Endothelial cell of umbilical vein (primary cell): ENCODE measurements around the gene CRAT. TPM values are rescaled to one million over a fixed set of nuclear protein-coding genes. Genes with fewer than 3 reads are reported as not detected.

Experiments
- BruUV-seq: library from RNA; stranded (reverse); fragments of 400-500 nt; replicated peaks from 2 replicates; lab custom pipeline; 2021; lab: Mats Ljungman, UMichigan
- CTCF ChIA-PET: fragments of 300-600, 350-600 bp; sonication (Branson Sonifier 250); formaldehyde crosslinking; loops from one replicate; lab custom pipeline; 2021; ENCODE audit warnings: antibody characterized with exemption, inconsistent platforms; lab: Charles Lee
- POLR2A ChIA-PET: fragments of 300-600, 350-600 bp; sonication (Branson Sonifier 250); formaldehyde crosslinking; loops from one replicate; lab custom pipeline; 2021; ENCODE audit warnings: antibody characterized with exemption, inconsistent platforms; lab: Charles Lee
- DNase-seq: peaks from one replicate; pipeline ENCODE4 v3.0.0-alpha.2; 2011; ENCODE audit warnings: low read depth, low spot score
- FAIRE-seq: peaks from 2 replicates; lab custom pipeline; 2011; peaks lifted over from hg19 to GRCh38; lab: Jason Lieb, UNC
- H2AFZ ChIP-seq: 2 replicates; pipeline ENCODE4 v1.6.0; 2012; ENCODE audit warnings: low read depth, low read length, control low read depth, inconsistent platforms
- H3K27ac ChIP-seq: 2 replicates; pipeline ENCODE4 v1.5.1; 2011; ENCODE audit warnings: low read depth, mild to moderate bottlenecking, control low read depth, low read length, moderate library complexity; ENCODE audit not compliant: insufficient read depth
- H3K27me3 ChIP-seq, 2 experiments: 2 replicates each; pipeline versions ENCODE4 v1.6.0 to v1.6.1; 2011; ENCODE audit warnings: low read length in 2 of 2, mixed read lengths in 1 of 2; ENCODE audit not compliant: control insufficient read depth in 2 of 2, insufficient read depth in 2 of 2
- H3K36me3 ChIP-seq, 2 experiments: 2 replicates in 1 of 2; 3 replicates in 1 of 2; pipeline ENCODE4 v1.5.1; 2011; ENCODE audit warnings: low read length in 2 of 2, mild to moderate bottlenecking in 1 of 2, moderate library complexity in 1 of 2; ENCODE audit not compliant: control insufficient read depth in 2 of 2, insufficient read depth in 2 of 2; ENCODE audit errors: extremely low read depth in 1 of 2
- H3K4me1 ChIP-seq: 3 replicates; pipeline ENCODE4 v1.5.1; 2011; ENCODE audit warnings: mild to moderate bottlenecking, low read length; ENCODE audit not compliant: control insufficient read depth, insufficient read depth; ENCODE audit errors: extremely low read depth
- H3K4me2 ChIP-seq: 2 replicates; pipeline ENCODE4 v1.6.1; 2011; ENCODE audit warnings: low read length, control low read depth, mixed read lengths; ENCODE audit not compliant: insufficient read depth
- H3K4me3 ChIP-seq, 3 experiments: fragments of 200-600 bp in 1 of 3; sonication (generic), shearing (Covaris generic) in 1 of 3; replicated peaks in 1 of 3; 2 replicates each; pipeline ENCODE4 v1.5.1; 2011 to 2016; ENCODE audit warnings: control low read depth in 3 of 3, low read length in 3 of 3, mild to moderate bottlenecking in 2 of 3, inconsistent platforms in 1 of 3, low read depth in 1 of 3, moderate library complexity in 1 of 3; ENCODE audit not compliant: insufficient read depth in 1 of 3
- H3K79me2 ChIP-seq: 2 replicates; pipeline ENCODE4 v1.6.0; 2012; ENCODE audit warnings: low read length, inconsistent platforms; ENCODE audit not compliant: control insufficient read depth, insufficient read depth
- H3K9ac ChIP-seq: replicated peaks from 2 replicates; pipeline ENCODE3; 2011; ENCODE audit warnings: low read length, control low read depth; ENCODE audit not compliant: insufficient read depth; ENCODE audit errors: extremely low read depth
- H3K9me1 ChIP-seq: replicated peaks from 3 replicates; pipeline ENCODE4 v1.6.0; 2011; ENCODE audit warnings: mild to moderate bottlenecking, low read length; ENCODE audit not compliant: control insufficient read depth, insufficient read depth; ENCODE audit errors: extremely low read depth
- H3K9me3 ChIP-seq: replicated peaks from 2 replicates; pipeline ENCODE4 v1.5.1; 2012; ENCODE audit warnings: low read length, inconsistent platforms; ENCODE audit not compliant: control insufficient read depth, insufficient read depth
- H4K20me1 ChIP-seq: replicated peaks from 2 replicates; pipeline ENCODE3; 2011; ENCODE audit warnings: mild to moderate bottlenecking, low read length; ENCODE audit not compliant: control insufficient read depth, insufficient read depth; ENCODE audit errors: extremely low read depth
- FOS ChIP-seq: IDR thresholded peaks from 2 replicates; pipeline ENCODE4 v1.6.1; 2011; ENCODE audit warnings: mild to moderate bottlenecking, low read length, moderate library complexity, borderline replicate concordance; ENCODE audit not compliant: insufficient read depth
- MAX ChIP-seq: IDR thresholded peaks from 2 replicates; pipeline ENCODE4 v1.6.1; 2011; ENCODE audit not compliant: insufficient read depth, insufficient read length
- dilution Hi-C: fragments of 300-500 bp; cut with MboI; formaldehyde crosslinking; loops from one replicate; pipeline ENCODE4 v1.15.0; 2019; ENCODE audit warnings: low sequenced_read_pairs; ENCODE audit not compliant: extremely low pct_ligation_motif_present
- intact Hi-C: fragments of 100-400 bp; cut with micrococcal nuclease; formaldehyde crosslinking; loops from one replicate; pipeline ENCODE4 v1.10.0; 2022
- polyA plus RNA-seq, 4 experiments: library from polyadenylated mRNA; depleted of rRNA in 3 of 4; stranded (reverse) in 3 of 4; unstranded in 1 of 4; fragments of >200 nt; gene quantifications; 2 replicates each; pipeline versions ENCODE4 v1.2.1 to v1.2.3, GENCODE V29; 2011 to 2012; ENCODE audit warnings: missing spikeins in 1 of 4
- total RNA-seq: library from RNA; stranded (reverse); gene quantifications from 2 replicates; pipeline ENCODE4 v1.2.3, GENCODE V29; 2021

CRAT gene
- total and polyA plus RNA-seq, 2 donors (not counting 3 experiments of a cell fraction or from before 2014, with no cell fraction given), result 34.2 to 55.3 TPM

- no peak for TF ChIP-seq FOS
- dilution Hi-C loops (no loop called here), intact Hi-C loops (no loop called here)
- H3K36me3 ChIP-seq, result peaks cover 0 to 19% of the 10 kb centered on the region in 2 experiments
- no peak overlapping the region for H3K4me2 ChIP-seq
- no peaks in the 10 kb centered on the region for H3K4me1 ChIP-seq
- H3K27me3 ChIP-seq, result no peaks in the 10 kb centered on the region
- H3K4me3 ChIP-seq, result no peak overlapping the region
- DNase-seq, result no peak
- no peaks in the 10 kb centered on the region for H4K20me1 ChIP-seq
- ChIA-PET POLR2A (no interaction called here), CTCF (no interaction called here)
- no peaks in the 10 kb centered on the region for H3K9me3 ChIP-seq
- H3K79me2 ChIP-seq, result no peaks in the 10 kb centered on the region
- H3K9ac ChIP-seq, result no peak overlapping the region
- no peak overlapping the region for H2AFZ ChIP-seq
- no TSS peak for BruUV-seq
- no peak overlapping the region for H3K27ac ChIP-seq
- FAIRE-seq, result no peak
- H3K9me1 ChIP-seq, result no peaks in the 10 kb centered on the region
These were observed 38.4 kb downstream of the CRAT start for GRCh38 chr9:129072171-129072570.

- ChIA-PET CTCF (no interaction called here), POLR2A (no interaction called here)
- dilution Hi-C loops, result no loop called here
- DNase-seq, result no peak
- BruUV-seq, result no TSS peak
- Histone ChIP-seq H4K20me1 (no peaks in the 10 kb centered on the region), H3K4me2 (no peak overlapping the region), H3K36me3 (peaks cover 0 to 20% of the 10 kb centered on the region in 2 experiments), H3K4me3 (no peak overlapping the region), H3K9me3 (no peaks in the 10 kb centered on the region), H3K4me1 (no peaks in the 10 kb centered on the region), H2AFZ (no peak overlapping the region), H3K9me1 (no peaks in the 10 kb centered on the region), H3K9ac (no peak overlapping the region), H3K79me2 (no peaks in the 10 kb centered on the region), H3K27ac (no peak overlapping the region), H3K27me3 (no peaks in the 10 kb centered on the region)
- TF ChIP-seq MAX, result no peak
- intact Hi-C loops, result no loop called here
- FAIRE-seq, result no peak
These were observed 39.0 kb downstream of the CRAT start for GRCh38 chr9:129071526-129072126.
